GM04503 (cell line): ENCODE data around the gene OLR1.
"Not testable (repeated sequence)": the region's sequence is repeated elsewhere in the genome, so short reads cannot be mapped to it uniquely, and the experiment has no call there.

ENCODE experiments used
- DNase-seq: peaks from one replicate; pipeline ENCODE4 v3.0.0-alpha.2; 2012; ENCODE audit warnings: low read depth

OLR1 gene

GRCh38 chr12:10171973-10172728 lies at the start of gene OLR1:
OLR1 (minus strand) TSS chr12:10172132; CDS start chr12:10172077, 55 bp downstream.
- no peak for DNase-seq

DNA sequence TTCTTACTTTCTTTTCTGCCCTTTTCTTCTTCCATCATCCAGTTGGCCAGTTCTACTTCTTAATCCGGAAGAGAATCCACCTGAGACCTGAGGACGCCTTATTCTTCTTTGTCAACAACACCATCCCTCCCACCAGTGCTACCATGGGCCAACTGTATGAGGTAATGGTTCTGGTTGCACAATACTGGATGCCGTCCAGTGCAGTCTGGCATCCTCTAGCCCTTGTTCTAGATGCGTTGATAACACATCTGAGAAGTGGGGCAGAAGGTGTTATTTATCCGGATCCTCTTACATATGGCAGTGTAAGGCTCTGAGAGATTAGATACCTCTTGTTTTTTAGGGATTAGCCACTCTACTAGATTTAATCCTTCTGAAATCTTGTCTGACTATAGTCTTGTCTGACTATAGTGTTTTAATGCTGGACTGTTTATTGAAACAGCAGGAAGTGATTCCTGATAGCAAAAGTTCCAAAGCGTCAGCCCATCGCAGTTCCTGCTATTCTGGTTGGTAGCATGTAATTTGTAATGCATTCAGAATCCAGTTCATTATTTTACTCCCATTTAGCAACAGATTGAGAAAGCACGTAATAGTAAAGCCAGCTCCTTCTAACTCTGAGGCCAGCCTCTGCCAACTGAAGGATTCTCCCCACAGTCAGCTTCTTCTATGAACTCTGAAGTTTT lies 48.6 kb upstream of the OLR1 start:
- peak; percentile 46 for DNase-seq

- no peak for DNase-seq
Observed at GRCh38 chr12:10218021-10218420, 46.1 kb upstream of the OLR1 start.

- not testable (repeated sequence) for DNase-seq
Observed at GRCh38 chr12:10215946-10216345, 44.0 kb upstream of the OLR1 start.

- DNase-seq = no peak
Observed at GRCh38 chr12:10215436-10215835, 43.5 kb upstream of the OLR1 start.

GRCh38 chr12:10214895-10215267 lies 42.9 kb upstream of the OLR1 start:
- no peak for DNase-seq

- DNase-seq = no peak
Observed at GRCh38 chr12:10214136-10214894, 42.4 kb upstream of the OLR1 start.

DNA sequence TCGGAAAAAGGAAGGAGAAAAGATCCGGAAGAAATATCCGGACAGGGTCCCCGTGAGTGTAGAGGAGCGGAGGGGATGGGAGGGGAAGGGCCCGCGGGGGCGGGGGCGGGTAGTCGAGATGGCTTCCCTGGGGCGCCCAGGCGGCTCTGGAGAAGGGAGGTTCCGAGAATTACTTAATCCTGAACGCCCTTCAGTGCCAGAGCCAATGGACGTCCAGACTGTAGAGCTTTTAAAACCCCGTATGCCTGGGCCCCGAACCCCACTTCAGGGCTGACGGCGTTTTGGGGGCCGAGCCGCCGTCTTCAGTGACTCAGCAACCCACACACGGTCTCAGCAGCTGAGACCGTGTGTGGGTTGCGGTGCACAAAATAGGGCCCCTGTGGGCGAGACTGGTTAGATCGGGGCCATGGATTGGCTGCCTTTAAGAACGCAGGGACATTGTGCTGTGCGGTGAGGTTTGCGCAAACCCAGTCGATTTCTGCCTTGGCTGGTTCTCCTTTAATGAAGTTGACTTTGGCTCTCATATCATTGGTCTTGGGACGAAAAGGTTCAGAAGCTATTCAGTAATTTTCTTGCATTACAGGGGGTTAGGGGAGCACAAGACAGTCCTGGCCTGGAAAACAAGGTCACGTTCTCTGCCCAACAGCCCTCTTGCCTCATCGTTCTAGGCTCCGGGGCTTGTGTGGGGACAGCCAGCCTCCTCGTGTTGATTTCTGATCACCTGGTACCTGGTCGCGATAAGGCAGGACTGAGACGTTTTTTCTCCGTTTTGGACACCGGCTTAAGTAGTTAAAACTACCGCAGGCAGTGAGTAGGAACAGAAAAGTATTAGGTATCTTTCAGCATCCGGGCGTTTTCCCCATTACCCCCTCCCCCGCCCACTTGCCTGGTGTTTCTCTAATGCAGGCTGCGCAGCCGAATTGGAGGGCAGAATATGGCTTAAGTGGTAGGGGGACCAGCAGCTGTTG lies 41.5 kb upstream of the OLR1 start:
- no peak for DNase-seq

DNA sequence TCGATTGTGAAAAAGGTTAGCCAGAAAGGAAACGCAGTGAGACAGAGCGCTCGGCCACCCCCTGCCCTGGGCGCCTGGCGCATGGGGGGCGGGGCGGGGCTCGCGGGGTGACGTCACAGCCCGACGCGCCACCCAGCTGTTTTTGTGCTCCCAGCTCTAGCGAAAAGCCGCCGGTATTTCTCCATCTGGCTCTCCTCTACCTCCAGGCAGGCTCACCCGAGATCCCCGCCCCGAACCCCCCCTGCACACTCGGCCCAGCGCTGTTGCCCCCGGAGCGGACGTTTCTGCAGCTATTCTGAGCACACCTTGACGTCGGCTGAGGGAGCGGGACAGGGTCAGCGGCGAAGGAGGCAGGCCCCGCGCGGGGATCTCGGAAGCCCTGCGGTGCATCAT lies 40.8 kb upstream of the OLR1 start, which contains the start of gene GABARAPL1:
TSS of gene GABARAPL1 (plus strand) at position 139 of the 393 bp plus-strand sequence. CDS start at position 392, 253 bp downstream.
- DNase-seq = no peak

DNA sequence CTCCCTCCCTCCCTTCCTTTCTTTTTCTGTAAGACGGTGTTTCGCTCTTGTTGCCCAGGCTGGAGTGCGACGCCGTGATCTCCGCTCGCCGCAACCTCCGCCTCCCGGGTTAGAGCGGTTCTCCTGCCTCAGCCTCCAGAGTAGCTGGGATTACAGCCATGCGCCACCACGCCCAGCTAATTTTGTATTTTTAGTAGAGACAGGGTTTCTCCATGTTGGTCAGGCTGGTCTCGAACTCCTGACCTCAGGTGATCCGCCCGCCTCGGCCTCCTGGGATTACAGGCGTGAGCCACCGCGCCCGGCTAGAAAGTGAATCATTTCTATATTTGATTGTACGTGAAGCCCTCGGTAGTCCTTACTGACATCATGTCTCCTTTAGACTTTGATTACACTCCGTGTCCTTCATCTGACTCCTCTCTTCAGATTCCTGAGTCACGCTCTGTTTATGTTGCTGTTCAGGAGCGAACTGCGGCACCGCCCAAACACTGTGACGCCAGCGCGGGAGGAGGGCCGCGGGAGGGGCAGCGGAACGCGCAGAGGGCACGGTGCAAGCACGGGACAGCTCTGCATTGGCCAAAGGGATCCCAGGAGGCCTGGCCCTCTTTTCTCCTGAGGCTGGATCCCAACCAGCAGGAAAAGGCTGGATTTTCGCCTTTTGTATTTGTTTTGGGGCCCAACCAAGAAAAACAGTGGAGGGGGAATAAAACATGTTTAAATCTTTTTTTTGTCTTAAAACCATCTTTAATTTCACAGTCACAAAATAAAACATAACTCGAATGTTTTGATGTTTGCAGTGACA lies 40.2 kb upstream of the OLR1 start:
- peak; percentile 98 for DNase-seq

GRCh38 chr12:10211101-10211939 lies 39.4 kb upstream of the OLR1 start:
- no peak for DNase-seq

- no peak for DNase-seq
Observed at GRCh38 chr12:10210225-10210624, 38.3 kb upstream of the OLR1 start.

DNA sequence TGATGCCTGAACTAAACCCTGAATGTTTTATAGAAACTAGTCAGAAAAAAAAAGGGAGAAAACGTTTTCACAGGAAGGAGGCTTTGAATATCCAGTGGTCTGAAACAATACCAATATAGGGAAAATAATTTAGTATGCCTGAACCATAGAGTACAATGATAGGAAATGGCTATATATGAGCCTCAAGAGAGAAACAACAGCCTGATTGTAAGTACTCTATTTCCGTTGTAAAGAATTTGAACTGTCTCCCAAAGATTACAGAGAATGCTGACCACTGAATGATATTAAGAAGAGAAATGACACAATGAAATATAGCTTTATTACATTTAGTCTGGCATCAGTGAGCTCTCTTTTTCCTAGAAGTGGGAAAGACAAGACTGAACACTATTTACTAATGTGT lies 35.2 kb upstream of the OLR1 start:
- DNase-seq = no peak

- no peak for DNase-seq
Observed at GRCh38 chr12:10205220-10205807, 33.4 kb upstream of the OLR1 start.

GRCh38 chr12:10204495-10204894 lies 32.6 kb upstream of the OLR1 start:
- DNase-seq = not testable (repeated sequence)

DNA sequence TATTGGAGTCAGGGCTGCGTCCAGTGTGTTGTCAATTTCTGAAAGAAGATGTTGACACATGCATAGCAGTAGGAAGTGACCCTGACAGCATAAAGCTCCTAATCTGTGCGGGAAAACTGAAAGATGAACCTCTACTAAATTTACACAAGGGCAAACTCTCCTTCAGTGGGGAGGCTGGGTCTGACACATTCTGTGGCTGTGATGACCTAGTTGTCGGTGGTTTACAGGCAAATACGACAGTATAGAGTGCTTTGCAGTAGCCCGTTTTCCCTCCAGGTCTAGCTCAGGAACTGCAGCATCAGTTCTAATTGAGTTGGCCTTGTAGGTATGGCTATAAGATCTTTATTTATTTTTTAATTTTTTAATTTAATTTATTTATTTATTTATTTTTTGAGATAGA lies 25.9 kb upstream of the OLR1 start:
- no peak for DNase-seq

DNA sequence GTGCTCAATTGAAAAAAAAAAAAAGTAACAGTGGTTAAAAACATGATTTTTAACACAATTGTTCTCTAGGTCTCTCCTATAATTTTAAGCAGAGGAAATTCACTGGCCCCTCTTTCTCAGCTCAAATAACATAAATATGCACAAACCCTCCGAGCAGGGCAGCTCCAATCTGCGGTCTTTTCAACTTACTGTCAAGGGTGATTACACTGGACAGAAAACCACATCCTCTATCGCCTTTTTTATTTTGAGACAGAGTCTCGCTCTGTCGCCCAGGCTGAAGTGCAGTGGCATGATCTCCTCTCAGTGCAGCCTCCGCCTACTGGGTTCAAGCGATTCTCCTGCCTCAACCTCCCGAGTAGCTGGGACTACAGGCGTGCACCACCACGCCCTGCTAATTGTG lies 24.3 kb upstream of the OLR1 start:
- DNase-seq = no peak

GRCh38 chr12:10194160-10194670 lies 22.3 kb upstream of the OLR1 start:
- DNase-seq = no peak

DNA sequence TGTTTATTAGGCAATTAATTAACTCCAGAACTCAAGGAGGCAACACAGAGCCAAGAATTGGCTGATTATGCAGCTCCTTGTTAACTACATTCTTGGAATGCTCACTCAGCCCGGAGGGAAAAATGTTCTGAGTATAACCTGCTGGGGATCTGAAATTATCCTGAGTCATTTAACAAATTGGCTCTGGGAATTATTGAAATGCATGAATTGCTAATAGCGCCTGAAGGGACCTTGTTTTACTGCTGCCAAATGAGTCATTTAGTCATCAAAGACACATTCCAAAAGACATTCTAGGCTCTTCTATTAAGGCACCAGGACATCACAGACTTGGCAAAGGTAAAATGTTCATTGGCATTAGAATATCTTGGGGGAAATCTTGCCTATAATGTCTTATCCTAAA lies 19.9 kb upstream of the OLR1 start:
- DNase-seq = peak; percentile 86
